Mucosa of stomach (tissue), 1 donor: ENCODE data around the gene HIPK2.

ENCODE experiments used
- H3K27me3 ChIP-seq: one replicate; pipeline ENCODE4 v1.7.0; 2013; ENCODE audit warnings: mild to moderate bottlenecking, low read length; ENCODE audit not compliant: control insufficient read depth, insufficient read depth
- H3K36me3 ChIP-seq: one replicate; pipeline ENCODE4 v1.7.0; 2013; ENCODE audit warnings: low read length; ENCODE audit not compliant: control insufficient read depth, insufficient read depth
- H3K4me1 ChIP-seq: one replicate; pipeline ENCODE4 v1.7.0; 2013; ENCODE audit warnings: mild to moderate bottlenecking, low read length; ENCODE audit not compliant: control insufficient read depth, insufficient read depth
- H3K4me3 ChIP-seq: one replicate; pipeline ENCODE4 v1.7.0; 2013; ENCODE audit warnings: low read length
- H3K9ac ChIP-seq: one replicate; pipeline ENCODE4 v1.7.0; 2013; ENCODE audit warnings: mild to moderate bottlenecking, low read length, moderate library complexity
- H3K9me3 ChIP-seq: one replicate; pipeline ENCODE4 v1.7.0; 2013; ENCODE audit warnings: mild to moderate bottlenecking, low read length, moderate library complexity; ENCODE audit not compliant: control insufficient read depth
- donor health status: Pancreatic carcinoma.

Gene HIPK2

DNA sequence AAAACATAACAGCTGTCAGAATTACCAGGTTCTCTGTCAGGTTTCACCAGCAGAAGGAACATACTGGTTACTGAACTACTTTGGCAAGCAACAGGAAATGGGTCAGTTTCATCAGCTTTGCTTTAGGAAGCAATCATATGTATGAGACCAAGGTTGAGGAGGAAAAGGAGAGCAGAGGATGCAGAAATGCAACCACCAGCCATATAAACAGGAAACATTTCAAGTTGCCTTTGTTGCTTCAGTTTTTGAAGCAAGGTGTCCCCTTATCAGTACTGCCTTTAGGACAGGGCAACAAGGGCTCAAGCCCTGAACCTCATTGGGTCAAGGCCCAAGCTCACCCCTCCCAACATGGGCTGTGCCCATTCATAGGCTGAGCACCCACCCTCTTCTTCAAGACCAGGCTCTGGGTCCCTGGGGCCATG is 10.2 kb downstream of the HIPK2 start:
- Histone ChIP-seq H3K4me1 (peaks cover 50% of the 10 kb centered on the region), H3K4me3 (no peak overlapping the region), H3K27me3 (no peaks in the 10 kb centered on the region), H3K9me3 (no peaks in the 10 kb centered on the region), H3K36me3 (no peaks in the 10 kb centered on the region), H3K9ac (no peak overlapping the region)

DNA sequence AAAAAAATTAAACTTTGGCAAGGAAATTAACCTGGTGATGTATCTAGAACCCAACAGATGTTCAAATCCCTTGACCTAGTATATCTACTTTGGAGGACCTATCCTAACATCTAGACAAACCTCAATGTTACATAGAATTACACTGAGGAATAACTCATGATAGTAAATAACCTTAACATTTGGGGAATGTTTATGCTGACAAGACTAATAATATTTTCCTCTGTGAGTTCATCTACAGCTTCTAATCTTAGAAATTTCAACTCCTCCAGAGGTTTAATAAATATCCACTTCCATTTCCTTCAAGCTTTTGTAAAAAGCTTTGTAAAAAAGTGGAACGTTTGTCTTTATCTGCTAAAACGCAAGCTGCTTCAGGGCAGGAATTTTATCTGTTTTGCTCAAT is 12.7 kb downstream of the HIPK2 start:
- H3K4me1 ChIP-seq: peaks cover 32% of the 10 kb centered on the region
- no peak overlapping the region for H3K9ac ChIP-seq
- no peak overlapping the region for H3K4me3 ChIP-seq
- H3K9me3 ChIP-seq: no peaks in the 10 kb centered on the region
- no peaks in the 10 kb centered on the region for H3K36me3 ChIP-seq
- no peaks in the 10 kb centered on the region for H3K27me3 ChIP-seq

DNA sequence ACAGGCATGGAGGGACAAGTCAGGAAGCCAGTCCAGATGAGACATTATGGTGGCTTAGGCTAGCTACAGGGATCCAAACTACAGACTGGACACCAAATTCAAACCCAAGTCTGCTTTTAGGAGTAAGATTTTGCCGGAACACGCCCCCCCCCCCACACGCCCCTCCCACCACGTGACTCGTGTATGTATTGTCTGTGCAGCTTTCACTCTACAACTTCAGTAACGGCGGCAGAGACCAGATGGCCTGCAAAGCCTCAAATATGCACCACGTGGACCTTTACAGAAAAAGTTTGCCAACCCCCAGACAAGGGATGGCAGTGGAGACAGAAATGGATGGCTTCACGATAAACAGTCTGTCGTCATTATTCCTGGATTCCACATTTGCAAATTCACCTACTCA is 14.5 kb downstream of the HIPK2 start:
- H3K9me3 ChIP-seq: no peaks in the 10 kb centered on the region
- H3K27me3 ChIP-seq: no peaks in the 10 kb centered on the region
- peaks cover 23% of the 10 kb centered on the region for H3K4me1 ChIP-seq
- no peak overlapping the region for H3K4me3 ChIP-seq
- no peak overlapping the region for H3K9ac ChIP-seq
- H3K36me3 ChIP-seq: no peaks in the 10 kb centered on the region

DNA sequence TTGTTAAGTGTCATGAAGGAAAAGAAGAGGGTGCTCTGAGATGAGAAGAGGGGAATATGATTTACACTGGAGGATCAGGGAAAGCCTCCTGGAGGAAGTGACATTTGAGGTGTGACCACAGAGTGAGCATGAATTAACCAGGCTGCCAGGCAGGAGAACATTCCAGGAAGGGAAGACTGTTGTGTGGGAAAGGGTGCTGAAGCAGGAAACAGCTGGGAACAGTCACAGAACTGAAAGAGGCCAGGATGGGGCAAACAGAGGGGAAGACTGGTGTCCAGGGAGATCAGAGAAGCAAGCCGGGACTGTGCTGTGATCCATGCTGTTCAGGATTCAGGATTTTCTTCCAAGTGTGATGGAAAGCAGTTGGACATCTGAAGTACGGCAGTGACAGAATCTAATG is 14.9 kb downstream of the HIPK2 start:
- H3K9me3 ChIP-seq: no peaks in the 10 kb centered on the region
- no peak overlapping the region for H3K4me3 ChIP-seq
- H3K4me1 ChIP-seq: peaks cover 18% of the 10 kb centered on the region
- no peaks in the 10 kb centered on the region for H3K36me3 ChIP-seq
- no peaks in the 10 kb centered on the region for H3K27me3 ChIP-seq
- no peak overlapping the region for H3K9ac ChIP-seq

DNA sequence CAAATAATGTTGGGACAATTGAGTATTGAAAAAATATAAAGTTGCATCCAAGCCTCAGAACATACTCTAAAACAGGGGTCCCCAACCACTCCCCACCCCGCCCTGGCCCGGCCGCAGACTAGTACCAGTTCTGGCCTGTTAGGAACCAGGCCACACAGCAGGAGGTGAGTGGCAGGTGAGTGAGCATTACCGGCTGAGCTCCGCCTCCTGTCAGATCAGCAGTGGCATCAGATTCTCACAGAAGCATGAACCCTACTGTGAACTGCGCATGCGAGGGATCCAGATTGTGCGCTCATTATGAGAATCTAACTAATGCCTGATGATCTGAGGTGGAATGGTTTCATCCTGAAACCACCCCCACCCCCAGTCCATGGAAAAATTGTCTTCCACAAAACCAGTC is 19.4 kb downstream of the HIPK2 start:
- Histone ChIP-seq H3K9me3 (no peaks in the 10 kb centered on the region), H3K4me3 (no peak overlapping the region), H3K4me1 (peaks cover 16% of the 10 kb centered on the region), H3K9ac (no peak overlapping the region), H3K27me3 (no peaks in the 10 kb centered on the region), H3K36me3 (no peaks in the 10 kb centered on the region)

DNA sequence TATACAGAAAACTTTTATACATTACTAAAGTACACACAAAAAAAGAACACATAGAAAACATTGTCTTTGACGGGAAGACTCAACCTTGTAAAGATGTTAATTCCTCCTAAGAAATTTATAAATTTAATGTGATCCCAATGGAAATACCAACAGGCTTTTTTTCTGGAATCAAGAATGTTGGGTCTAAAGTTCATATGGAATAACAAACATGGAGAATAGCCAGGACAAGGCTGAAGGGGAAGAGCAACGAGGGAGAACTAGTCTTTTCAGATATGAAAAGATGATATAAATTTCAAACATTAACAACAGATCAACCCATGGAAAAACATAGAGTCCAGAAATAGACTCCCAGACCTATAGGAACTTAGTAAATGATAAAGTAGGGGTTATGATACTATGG is 19.8 kb downstream of the HIPK2 start:
- no peaks in the 10 kb centered on the region for H3K9me3 ChIP-seq
- no peaks in the 10 kb centered on the region for H3K27me3 ChIP-seq
- H3K4me3 ChIP-seq: no peak overlapping the region
- H3K36me3 ChIP-seq: no peaks in the 10 kb centered on the region
- H3K4me1 ChIP-seq: peaks cover 16% of the 10 kb centered on the region
- H3K9ac ChIP-seq: no peak overlapping the region

DNA sequence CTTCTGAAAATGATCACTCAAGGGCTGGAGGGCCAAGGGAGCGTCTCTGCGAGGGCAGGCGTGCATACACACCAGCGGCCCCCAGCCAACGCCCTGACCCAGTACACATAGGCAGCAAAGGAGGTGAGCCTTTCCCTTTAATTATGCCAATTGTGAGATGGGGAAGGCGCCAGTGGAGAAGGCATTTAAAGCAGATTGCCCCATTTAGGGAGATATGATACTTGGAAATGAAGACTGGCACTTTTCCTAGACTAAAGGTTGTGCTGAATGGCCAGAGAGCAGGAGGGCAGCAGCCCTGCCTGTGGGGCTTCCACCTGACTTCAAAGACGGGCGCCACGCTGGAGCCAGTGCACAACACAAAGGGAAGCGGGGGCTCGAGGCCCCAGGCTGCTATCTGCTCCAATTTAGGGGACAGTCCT is 24.1 kb downstream of the HIPK2 start:
- H3K4me1 ChIP-seq: peaks cover 15% of the 10 kb centered on the region
- H3K27me3 ChIP-seq: no peaks in the 10 kb centered on the region
- no peaks in the 10 kb centered on the region for H3K36me3 ChIP-seq
- H3K9ac ChIP-seq: no peak overlapping the region
- H3K9me3 ChIP-seq: no peaks in the 10 kb centered on the region
- no peak overlapping the region for H3K4me3 ChIP-seq

DNA sequence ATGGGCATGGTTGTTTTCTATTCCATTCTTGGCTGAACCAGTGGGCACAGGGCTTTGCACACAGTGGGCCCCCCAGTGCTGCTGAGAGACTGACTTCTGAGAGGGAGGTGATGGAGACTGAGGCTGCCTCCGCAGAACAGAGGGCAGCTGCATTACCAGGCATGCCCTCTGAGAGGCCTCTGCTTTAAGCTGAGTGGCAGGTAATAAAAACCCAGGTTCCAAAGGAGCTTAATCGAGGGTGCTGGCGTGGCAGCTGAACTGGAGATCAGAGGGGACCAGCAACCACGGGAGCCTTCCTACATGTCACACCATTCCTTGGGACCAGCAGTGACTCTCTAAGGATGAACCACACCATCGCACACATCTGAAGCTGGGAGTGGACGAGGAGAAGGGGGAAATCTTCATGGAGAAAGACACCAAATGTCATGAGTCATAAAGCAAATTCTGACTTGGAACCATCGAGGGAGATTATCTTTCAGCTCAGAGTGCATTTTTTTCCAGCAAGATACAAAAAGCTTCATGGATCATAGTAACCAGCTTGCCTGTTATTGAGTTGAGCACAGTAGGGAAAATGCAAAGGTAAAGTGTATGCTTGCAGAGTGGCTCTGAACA is 24.6 kb downstream of the HIPK2 start:
- H3K9me3 ChIP-seq: no peaks in the 10 kb centered on the region
- no peak overlapping the region for H3K4me3 ChIP-seq
- peaks cover 15% of the 10 kb centered on the region for H3K4me1 ChIP-seq
- H3K36me3 ChIP-seq: no peaks in the 10 kb centered on the region
- H3K27me3 ChIP-seq: no peaks in the 10 kb centered on the region
- no peak overlapping the region for H3K9ac ChIP-seq

DNA sequence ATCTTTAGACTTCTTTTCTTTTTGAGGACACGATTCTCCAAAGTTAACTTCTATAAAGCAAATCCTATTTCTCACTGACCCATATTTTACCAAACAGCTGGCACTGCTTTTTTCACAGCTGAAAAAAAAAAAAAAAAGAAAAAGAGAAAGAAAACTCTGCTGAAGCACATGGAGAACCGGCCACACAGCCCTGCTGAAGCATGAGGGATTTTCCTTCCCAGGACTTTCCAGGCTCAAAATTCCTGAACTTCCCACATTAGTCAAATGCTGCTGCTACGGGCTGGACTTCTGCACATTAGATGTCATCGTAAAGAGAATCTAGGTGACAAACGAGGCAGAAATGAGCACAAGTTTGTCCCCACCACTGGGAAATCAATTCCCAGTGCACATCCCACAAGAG is 25.2 kb downstream of the HIPK2 start:
- Histone ChIP-seq H3K9me3 (no peaks in the 10 kb centered on the region), H3K4me3 (no peak overlapping the region), H3K36me3 (no peaks in the 10 kb centered on the region), H3K4me1 (peaks cover 15% of the 10 kb centered on the region), H3K27me3 (no peaks in the 10 kb centered on the region), H3K9ac (no peak overlapping the region)

DNA sequence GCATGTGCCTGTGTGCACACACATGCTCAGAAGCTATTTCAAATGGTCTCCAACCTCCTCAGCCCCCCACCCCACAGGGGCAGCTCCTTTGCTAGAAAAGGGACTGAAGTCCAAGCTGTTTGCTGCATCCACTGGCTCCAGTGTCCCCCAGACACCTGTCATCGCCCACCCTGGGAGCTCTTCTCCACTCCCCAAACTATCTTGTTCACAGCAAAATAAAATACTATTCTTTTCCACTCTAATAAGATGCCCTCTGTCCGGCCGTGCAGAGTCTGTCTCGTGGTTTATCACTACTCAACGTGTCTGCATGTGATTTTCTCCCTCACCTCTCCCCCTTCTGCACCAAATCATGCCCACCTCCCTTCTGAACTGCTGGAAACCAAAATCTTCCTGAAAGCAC is 25.6 kb downstream of the HIPK2 start:
- Histone ChIP-seq H3K9me3 (no peaks in the 10 kb centered on the region), H3K4me3 (no peak overlapping the region), H3K4me1 (peaks cover 15% of the 10 kb centered on the region), H3K27me3 (no peaks in the 10 kb centered on the region), H3K9ac (no peak overlapping the region), H3K36me3 (no peaks in the 10 kb centered on the region)

DNA sequence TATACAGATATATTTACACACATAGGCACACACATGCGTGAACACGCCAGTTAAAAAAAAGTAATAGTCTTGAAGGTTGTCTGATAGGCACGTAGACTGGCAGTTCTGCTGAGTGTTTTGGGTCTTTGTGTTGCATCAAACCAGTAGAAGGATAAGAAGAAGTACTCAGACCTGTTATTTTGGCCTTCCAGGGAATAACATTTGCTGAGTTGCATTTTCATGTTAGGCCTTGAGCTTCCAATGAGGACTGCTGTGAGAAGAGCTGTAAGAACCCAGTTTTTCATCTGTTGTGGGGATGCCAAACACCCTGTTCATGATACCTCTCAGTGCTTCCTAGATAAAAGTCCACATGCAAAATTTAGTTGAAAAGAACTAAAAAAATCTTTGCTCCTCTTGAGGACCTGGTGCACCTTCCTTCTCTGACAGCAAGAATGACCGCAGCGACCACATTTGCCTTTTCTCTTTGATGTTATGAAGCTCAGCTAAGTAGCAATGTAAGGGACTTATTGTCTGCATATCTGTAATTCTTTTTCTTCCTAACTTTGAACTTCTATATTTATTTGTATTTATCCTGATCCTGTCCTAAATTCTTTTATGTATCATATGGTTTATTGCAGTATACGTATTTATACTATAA is 27.2 kb downstream of the HIPK2 start:
- Histone ChIP-seq H3K9ac (no peak overlapping the region), H3K27me3 (no peaks in the 10 kb centered on the region), H3K4me3 (no peak overlapping the region), H3K36me3 (no peaks in the 10 kb centered on the region), H3K4me1 (peaks cover 20% of the 10 kb centered on the region), H3K9me3 (no peaks in the 10 kb centered on the region)

DNA sequence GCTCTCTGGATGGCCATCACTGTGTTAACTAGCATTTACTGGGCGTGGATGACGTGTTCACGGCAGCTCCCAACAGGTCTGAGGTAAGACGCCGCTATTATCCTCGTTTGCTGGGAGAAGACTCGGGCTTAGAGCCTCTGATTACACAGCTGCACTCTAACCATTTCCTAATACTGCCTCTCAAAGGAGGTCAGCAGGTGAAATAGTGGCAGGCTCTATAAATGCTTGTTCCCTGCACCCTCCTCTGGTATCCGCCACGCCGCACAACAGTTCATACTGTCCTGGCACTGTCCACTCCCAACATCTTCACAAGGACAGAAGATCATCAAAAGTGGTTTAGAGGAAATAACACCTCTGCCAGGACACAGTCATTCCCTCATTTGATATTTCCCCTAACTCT is 28.3 kb downstream of the HIPK2 start:
- Histone ChIP-seq H3K36me3 (no peaks in the 10 kb centered on the region), H3K9ac (no peak overlapping the region), H3K27me3 (no peaks in the 10 kb centered on the region), H3K9me3 (no peaks in the 10 kb centered on the region), H3K4me1 (peaks cover 25% of the 10 kb centered on the region), H3K4me3 (no peak overlapping the region)

DNA sequence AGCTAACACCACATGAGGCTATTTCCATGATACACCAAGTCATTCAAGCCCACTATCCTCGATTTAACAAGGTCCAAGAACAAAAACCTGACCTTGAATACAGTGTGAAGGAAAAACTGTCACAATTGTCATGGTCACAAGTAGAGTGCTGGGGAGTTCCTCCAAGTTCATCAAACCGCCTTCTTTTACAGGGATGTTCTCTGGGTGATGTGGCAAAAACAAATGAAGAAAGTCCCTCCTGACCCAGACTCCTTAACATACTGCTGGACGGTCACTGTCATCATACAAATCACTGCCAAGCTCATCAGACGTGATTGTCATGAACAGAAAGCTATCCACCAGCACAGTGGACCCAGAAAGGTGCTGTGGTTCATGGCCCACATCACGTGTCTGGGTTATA is 28.9 kb downstream of the HIPK2 start:
- H3K36me3 ChIP-seq: no peaks in the 10 kb centered on the region
- no peaks in the 10 kb centered on the region for H3K9me3 ChIP-seq
- no peak overlapping the region for H3K9ac ChIP-seq
- no peaks in the 10 kb centered on the region for H3K27me3 ChIP-seq
- peaks cover 22% of the 10 kb centered on the region for H3K4me1 ChIP-seq
- H3K4me3 ChIP-seq: no peak overlapping the region
